Measurements from ENCODE around the gene CRNKL1.

CRNKL1 gene

DNA sequence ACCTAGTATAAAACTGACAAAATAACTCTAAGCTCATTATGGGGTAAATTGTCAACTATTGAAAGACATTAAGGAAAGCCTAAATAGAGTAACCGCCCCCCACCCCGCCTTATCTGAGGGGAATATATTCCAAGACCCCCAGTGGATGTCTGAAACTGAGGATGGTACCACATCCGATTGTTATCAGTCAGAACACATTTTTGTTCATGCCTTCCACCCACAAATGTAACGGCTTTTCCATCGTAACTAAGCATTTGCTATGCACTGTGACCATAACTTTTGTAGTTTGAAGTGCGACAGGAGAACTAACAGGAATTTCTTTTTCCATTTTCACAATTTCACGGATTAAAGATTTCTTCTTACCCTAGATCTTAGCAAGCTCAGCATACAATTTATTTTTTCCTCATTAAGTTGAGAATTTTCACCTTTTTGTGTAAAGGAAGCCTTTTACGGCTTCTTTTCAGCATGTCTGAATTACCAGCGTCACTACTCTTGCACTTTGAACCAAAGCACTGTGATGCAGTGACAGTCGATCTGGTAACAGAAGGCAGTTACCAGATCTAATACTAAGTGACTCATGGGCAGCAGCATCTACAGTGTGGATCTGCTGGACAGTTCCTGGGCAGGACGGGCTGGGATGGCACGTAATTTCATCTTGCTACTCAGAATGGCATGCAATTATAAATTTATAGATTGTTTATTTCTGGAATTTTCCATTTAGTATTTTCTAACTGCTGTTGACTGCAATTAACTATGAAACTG is 11.9 kb upstream of the CRNKL1 start:
- DNase-seq (ENCODE audit: low read depth in 2 of 2): no peak

GRCh38 chr20:20060234-20060998 is 8.2 kb upstream of the CRNKL1 start:
- DNase-seq (ENCODE audit: low read depth in 2 of 2): no peak

GRCh38 chr20:20051767-20052073 is 546 bp downstream of the CRNKL1 start:
- DNase-seq (ENCODE audit: low read depth in 2 of 2): no peak

- DNase-seq (ENCODE audit: low read depth in 2 of 2): no peak
Observed at GRCh38 chr20:20039752-20040387, 12.4 kb downstream of the CRNKL1 start.

GRCh38 chr20:20038586-20038985 is 13.7 kb downstream of the CRNKL1 start:
- DNase-seq (ENCODE audit: low read depth in 2 of 2): no peak

DNA sequence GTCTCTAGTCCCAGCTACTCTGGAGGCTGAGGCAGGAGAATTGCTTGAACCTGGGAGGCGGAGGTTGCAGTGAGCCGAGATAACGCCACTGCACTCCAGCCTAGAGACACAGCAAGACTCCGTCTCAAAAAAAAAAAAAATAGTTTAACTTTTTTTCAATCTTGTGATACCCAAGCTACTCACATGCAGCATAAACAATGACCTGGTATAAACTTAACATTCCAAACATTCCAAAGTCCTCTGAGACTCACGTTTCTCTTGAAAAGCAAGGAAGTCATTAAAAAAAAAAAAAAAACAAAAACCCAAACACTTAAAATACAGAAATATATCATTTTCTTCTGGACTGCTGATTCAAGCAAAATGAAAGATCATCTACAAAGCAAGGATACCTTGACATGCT is 14.3 kb downstream of the CRNKL1 start:
- DNase-seq (ENCODE audit: low read depth in 2 of 2): no peak

DNA sequence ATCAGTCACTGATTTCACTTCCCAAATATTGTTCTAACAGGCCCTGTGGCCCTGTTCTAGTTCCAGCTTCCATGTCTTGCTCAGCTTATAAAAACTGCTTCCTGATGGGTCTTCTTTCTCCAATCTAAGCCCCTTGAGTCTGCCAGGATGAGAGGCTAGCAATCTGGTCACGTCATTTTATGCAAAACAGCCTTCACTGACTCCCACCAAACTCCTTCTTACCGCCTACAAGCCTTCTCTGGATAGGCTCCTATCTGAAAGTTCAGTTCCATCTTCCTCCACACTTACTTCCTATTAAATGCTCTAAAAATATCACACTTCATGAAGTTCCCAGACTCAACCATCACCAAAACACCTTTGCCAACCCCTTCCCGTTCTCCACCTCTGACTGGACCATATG is 15.5 kb downstream of the CRNKL1 start:
- DNase-seq (ENCODE audit: low read depth in 2 of 2): no peak

GRCh38 chr20:20034486-20034885 is 17.8 kb downstream of the CRNKL1 start:
- no peak for DNase-seq (ENCODE audit: low read depth in 2 of 2)

GRCh38 chr20:20031790-20032189 is 20.5 kb downstream of the CRNKL1 start:
- DNase-seq (ENCODE audit: low read depth in 2 of 2): no peak

- DNase-seq (ENCODE audit: low read depth in 2 of 2): no peak
Observed at GRCh38 chr20:20027284-20027683, 25.0 kb downstream of the CRNKL1 start.

DNA sequence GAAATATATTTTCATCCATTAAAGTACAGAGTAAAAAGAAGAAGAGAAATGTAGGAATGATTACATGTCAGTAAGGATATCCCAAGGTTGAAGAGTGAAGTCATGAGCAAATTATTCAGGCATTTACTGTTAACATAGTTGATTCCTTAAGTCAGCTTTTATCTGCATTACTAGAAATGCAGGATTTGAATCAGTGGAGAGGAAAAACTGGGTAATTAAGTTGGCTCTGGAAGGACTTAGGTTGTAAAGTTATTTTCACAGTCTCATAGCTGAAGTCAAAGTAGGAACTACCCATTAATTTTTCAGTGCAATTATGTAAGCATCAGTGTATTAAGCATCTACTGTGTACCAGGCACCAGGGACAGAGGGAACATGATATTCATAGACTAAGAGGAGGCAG is 27.3 kb downstream of the CRNKL1 start:
- no peak for DNase-seq (ENCODE audit: low read depth in 2 of 2)

DNA sequence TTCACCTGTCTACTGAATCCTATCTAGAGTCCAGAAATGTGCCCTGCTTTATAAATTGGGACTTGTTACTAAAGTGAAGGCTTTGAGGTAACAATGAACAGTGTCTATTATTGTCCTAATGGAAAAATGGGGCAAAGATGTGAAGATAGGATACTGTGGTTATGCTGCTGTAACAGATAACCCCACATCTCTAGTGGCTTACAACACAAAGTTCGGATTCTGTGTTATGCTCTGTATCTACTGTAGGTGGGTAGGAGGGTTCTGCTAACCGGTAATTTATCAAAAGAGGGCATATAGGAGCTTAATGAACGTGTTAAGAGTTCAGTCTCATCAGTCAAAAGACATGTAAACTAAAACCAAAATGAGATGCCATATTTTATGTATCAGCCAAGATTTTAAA is 28.9 kb downstream of the CRNKL1 start:
- DNase-seq (ENCODE audit: low read depth in 2 of 2): no peak

GRCh38 chr20:20022498-20022897 is 29.8 kb downstream of the CRNKL1 start:
- DNase-seq (ENCODE audit: low read depth in 2 of 2): no peak

GRCh38 chr20:20021835-20022234 is 30.4 kb downstream of the CRNKL1 start:
- DNase-seq (ENCODE audit: low read depth in 2 of 2): no peak

DNA sequence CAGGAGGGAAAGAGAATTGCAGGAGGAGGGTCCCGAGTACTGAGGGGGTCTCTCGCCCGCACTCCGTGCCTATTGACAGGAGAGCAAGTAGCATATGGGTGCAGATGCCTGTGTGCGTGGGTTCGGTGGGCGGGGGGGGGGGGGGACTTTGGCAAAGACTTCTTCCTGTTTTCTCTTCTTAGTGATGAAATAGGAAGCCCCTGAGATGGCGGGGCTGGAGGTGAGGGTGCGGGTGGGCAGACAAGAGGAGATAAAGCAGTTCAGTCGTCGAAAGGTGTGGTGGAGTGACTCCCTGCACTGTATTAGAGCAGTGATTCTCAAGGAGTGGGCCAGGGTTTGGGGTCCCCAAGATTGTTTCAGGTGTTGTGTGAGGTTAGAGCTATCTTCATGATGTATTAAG is 31.4 kb downstream of the CRNKL1 start:
- DNase-seq (ENCODE audit: low read depth in 2 of 2): no peak

GRCh38 chr20:20019123-20019522 is 33.1 kb downstream of the CRNKL1 start:
- DNase-seq (ENCODE audit: low read depth in 2 of 2): no peak

DNA sequence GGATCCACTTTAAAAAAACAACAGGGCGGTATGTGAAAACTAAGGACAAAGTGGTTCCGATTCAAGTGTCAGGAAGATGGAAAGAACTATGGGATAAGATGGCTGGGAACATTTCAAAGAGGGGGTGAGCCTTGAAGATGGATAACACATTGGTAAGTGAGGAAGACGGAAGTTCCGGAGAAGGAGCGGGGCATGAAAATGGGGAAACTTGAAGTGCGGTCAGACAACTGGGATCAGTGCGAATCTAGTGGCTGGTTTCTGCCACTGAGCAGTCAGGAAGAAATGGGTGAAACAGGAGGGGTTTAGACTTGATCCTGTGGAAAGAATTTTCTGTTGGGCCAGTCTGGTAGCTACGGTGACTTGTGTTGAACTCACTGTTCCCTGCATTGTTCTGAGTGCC is 33.9 kb downstream of the CRNKL1 start:
- no peak for DNase-seq (ENCODE audit: low read depth in 2 of 2)

DNA sequence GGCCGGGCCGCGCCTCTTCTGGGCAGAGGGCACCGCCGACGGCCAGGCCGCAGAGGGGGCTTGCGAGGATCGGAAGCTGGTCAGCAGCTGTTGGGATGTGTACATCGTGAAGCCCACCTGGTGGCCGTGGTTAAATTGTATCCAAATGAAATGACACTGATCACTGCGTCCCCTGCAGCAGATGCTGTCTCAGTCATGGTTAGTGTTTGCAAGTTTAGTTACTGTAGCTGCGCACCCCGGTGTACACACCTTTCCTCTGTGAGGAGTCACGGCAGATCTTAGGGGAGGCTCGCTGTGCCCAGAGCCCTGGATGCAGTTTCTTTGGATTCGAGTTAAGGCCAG is 34.5 kb downstream of the CRNKL1 start:
- DNase-seq (ENCODE audit: low read depth in 2 of 2): no peak

- DNase-seq (ENCODE audit: low read depth in 2 of 2): peak; percentile 90
Observed at GRCh38 chr20:20017001-20017843, 35.0 kb downstream of the CRNKL1 start, which contains the start of gene NAA20. Gene NAA20, plus strand, starts transcription at chr20:20017362. Its CDS starts 35 bp downstream, at chr20:20017397.

DNA sequence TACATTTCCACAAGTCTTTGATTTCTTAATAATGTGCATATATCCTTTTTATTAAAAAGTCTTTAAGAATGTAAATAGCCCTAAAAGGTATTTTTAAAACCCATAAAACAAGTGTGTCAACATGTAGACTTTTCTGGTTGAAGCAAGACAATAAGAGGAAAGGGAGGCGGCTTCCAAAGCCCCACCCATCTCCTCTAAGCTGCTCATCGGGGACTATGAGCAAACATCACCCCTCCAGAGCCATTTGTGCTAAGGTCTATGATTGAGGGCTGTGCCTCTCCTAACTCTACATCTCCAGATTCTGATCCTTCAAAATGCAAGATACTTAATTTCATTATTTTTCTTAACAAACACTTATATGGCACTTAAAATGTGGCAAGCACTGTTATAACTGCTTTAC is 37.6 kb downstream of the CRNKL1 start:
- DNase-seq (ENCODE audit: low read depth in 2 of 2): no peak

GRCh38 chr20:20012541-20012940 is 39.7 kb downstream of the CRNKL1 start:
- no peak for DNase-seq (ENCODE audit: low read depth in 2 of 2)
